Lower leg skin (tissue), 4 donors: ENCODE data around the gene ADAMTS17. TPM values are rescaled to one million over a fixed set of nuclear protein-coding genes. Genes with fewer than 3 reads are reported as not detected.

Experiments
- DNase-seq, 2 donors: peaks; one replicate each; pipeline ENCODE4 v3.0.0-alpha.2; 2019; ENCODE audit warnings: low spot score in 2 of 2
- H3K4me3 ChIP-seq: fragments of 200-600 bp; sonication (generic); 2 replicates; pipeline ENCODE4 v1.5.1; 2017; ENCODE audit warnings: mild to moderate bottlenecking, low read depth; ENCODE audit not compliant: poor library complexity, severe bottlenecking
- POLR2A ChIP-seq, 2 donors: fragments of 450-650 bp; IDR thresholded peaks; one replicate each; pipeline ENCODE4 v1.6.1; 2016 to 2017; ENCODE audit warnings: antibody characterized with exemption in 2 of 2, mild to moderate bottlenecking in 1 of 2, moderate library complexity in 1 of 2
- WGBS, 2 donors: methylation state at CpG; one replicate each; pipeline ENCODE4 v1.1.5; 2018; 5-methylcytosine and 5-hydroxymethylcytosine counted together
- intact Hi-C: fragments of 100-400 bp; cut with DNase I; formaldehyde crosslinking; loops from one replicate; pipeline ENCODE4 v1.15.0; 2023; ENCODE audit warnings: low total_unique reads
- total RNA-seq, 4 donors: library from RNA; depleted of rRNA; stranded (reverse); fragments of >200 nt; gene quantifications; one replicate each; pipeline ENCODE4 v1.1.0, GENCODE V29; 2016
- TF ChIP-seq, protein P1 (sequence below), 3 donors: fragments of 450-650 bp; IDR thresholded peaks; one replicate each; pipeline ENCODE4 v1.5.1; 2016; ENCODE audit warnings: antibody characterized with exemption in 3 of 3, mild to moderate bottlenecking in 3 of 3, moderate library complexity in 2 of 3

Gene ADAMTS17
- total RNA-seq, 4 donors from 2014 or later: 3.5 to 7.8 (median 3.9) TPM

DNA sequence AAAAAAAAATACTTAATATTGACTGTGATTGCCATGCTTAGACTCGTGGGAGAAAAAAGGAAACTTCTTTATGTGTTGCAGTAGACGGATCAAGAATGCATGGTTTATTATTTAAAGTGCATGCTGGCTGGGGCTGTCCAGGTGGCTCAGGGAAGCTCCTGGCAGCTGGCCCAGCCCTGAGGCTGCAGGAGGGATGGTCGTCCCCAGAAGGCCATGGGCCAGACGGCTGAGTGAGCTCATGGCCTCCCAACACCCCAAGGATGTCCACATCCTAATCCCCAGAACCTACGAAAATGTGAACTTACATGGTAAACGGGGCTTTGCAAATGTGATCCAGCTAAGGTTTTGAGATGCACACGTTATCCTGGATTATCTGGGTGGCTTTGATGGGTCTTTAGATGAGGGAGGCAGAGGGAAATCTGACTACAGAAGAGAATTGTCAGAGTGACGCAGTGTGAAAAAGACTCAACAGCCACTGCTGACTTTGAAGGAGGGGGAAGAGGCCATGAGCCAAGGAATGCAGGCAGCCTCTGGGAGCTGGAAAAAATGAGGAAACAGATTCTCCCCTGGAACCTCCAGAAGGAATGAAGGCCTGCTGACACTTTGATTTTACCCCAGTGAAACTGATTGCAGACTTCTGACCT, 29.8 kb downstream of the ADAMTS17 start:
- peak in 1 of 2 donors; percentile 66 for DNase-seq
- intact Hi-C loops: no loop called here
- WGBS, 2 donors: 65 to 69% methylated on average over 8 of the region's 8 CpGs

DNA sequence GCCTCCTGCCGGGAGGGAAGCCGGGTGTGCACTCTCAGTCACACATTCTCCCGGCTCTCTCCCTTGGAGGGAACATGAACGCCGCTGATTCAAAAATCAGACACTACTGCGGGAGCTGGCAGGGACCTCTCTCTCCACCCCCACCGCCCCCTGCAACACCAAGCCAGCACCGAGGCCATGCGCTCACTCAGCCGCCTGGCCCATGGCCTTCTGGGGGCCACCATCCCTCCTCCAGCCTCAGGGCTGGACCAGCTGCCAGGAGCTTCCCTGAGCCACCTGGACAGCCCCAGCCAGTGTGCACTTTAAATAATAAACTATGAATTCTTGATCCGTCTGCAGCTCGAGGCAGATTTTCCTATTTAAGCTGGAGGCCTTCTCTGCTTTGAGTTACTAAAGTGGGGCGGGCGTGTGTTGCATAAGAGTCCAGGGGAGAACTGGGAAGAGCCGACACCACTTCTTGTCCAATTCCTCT, 30.6 kb downstream of the ADAMTS17 start:
- intact Hi-C loops: no loop called here

More for the DNA sequence above, 29.8 kb downstream of the ADAMTS17 start:
- no peak overlapping the region for H3K4me3 ChIP-seq
- TF ChIP-seq, protein P1, sequence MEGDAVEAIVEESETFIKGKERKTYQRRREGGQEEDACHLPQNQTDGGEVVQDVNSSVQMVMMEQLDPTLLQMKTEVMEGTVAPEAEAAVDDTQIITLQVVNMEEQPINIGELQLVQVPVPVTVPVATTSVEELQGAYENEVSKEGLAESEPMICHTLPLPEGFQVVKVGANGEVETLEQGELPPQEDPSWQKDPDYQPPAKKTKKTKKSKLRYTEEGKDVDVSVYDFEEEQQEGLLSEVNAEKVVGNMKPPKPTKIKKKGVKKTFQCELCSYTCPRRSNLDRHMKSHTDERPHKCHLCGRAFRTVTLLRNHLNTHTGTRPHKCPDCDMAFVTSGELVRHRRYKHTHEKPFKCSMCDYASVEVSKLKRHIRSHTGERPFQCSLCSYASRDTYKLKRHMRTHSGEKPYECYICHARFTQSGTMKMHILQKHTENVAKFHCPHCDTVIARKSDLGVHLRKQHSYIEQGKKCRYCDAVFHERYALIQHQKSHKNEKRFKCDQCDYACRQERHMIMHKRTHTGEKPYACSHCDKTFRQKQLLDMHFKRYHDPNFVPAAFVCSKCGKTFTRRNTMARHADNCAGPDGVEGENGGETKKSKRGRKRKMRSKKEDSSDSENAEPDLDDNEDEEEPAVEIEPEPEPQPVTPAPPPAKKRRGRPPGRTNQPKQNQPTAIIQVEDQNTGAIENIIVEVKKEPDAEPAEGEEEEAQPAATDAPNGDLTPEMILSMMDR (IDR thresholded peaks at IDR 0.05): no peak
- TF ChIP-seq POLR2A (IDR thresholded peaks at IDR 0.05): no peak

GRCh38 chr15:100310513-100311153, 31.1 kb downstream of the ADAMTS17 start:
- H3K4me3 ChIP-seq: no peak overlapping the region
- TF ChIP-seq, protein P1 (IDR thresholded peaks at IDR 0.05): no peak
- no peak for TF ChIP-seq POLR2A (IDR thresholded peaks at IDR 0.05)
- no peak for DNase-seq
- 48 to 50% methylated on average over 14 of the region's 14 CpGs for WGBS, 2 donors
- intact Hi-C loops: no loop called here

More for the DNA sequence above, 30.6 kb downstream of the ADAMTS17 start:
- no peak overlapping the region for H3K4me3 ChIP-seq
- TF ChIP-seq POLR2A (IDR thresholded peaks at IDR 0.05): no peak
- TF ChIP-seq, protein P1 (IDR thresholded peaks at IDR 0.05): no peak
- 39 to 41% methylated on average over 15 of the region's 15 CpGs for WGBS, 2 donors
- DNase-seq: no peak

- WGBS, 2 donors: 31 to 40% methylated on average over 8 of the region's 8 CpGs
- DNase-seq: no peak
- intact Hi-C loops: no loop called here
- H3K4me3 ChIP-seq: no peak overlapping the region
- TF ChIP-seq POLR2A (IDR thresholded peaks at IDR 0.05): no peak
- TF ChIP-seq, protein P1 (IDR thresholded peaks at IDR 0.05): no peak
These were observed 31.8 kb downstream of the ADAMTS17 start for GRCh38 chr15:100310041-100310405.

- no peak overlapping the region for H3K4me3 ChIP-seq
- intact Hi-C loops: no loop called here
- no peak for TF ChIP-seq POLR2A (IDR thresholded peaks at IDR 0.05)
- TF ChIP-seq, protein P1 (IDR thresholded peaks at IDR 0.05): no peak
- no peak for DNase-seq
- WGBS, 2 donors: 64 to 71% methylated on average over 22 to 25 of the region's 25 CpGs
These were observed 32.4 kb downstream of the ADAMTS17 start for GRCh38 chr15:100309109-100310040.
